MG63 (cell line): ENCODE results near the gene KCTD6. TPM values are rescaled to one million over a fixed set of nuclear protein-coding genes. Genes with fewer than 3 reads are reported as not detected.

Experiments
- DNase-seq: peaks from one replicate; pipeline ENCODE4 v3.0.0-alpha.2; 2020
- H3K27me3 ChIP-seq: fragments of 250-450 bp; sonication (Bioruptor Pico); 2 replicates; pipeline ENCODE4 v1.5.1; 2020; ENCODE audit warnings: mild to moderate bottlenecking, moderate library complexity
- H3K36me3 ChIP-seq: fragments of 250-450 bp; sonication (Bioruptor Pico); 2 replicates; pipeline ENCODE4 v1.5.1; 2020; ENCODE audit warnings: mild to moderate bottlenecking, moderate library complexity
- H3K4me3 ChIP-seq: fragments of 250-450 bp; sonication (Bioruptor Pico); 2 replicates; pipeline ENCODE4 v1.5.1; 2020; ENCODE audit warnings: mild to moderate bottlenecking, moderate library complexity
- H3K9me3 ChIP-seq: fragments of 250-450 bp; sonication (Bioruptor Pico); 2 replicates; pipeline ENCODE4 v1.5.1; 2020; ENCODE audit warnings: mild to moderate bottlenecking, moderate library complexity
- total RNA-seq: library from RNA; depleted of rRNA; stranded (reverse); fragments of >200 nt; shearing (Covaris generic); gene quantifications from 2 replicates; pipeline ENCODE4 v1.2.3, GENCODE V29; 2014; ENCODE audit warnings: low replicate concordance; rRNA removed

The KCTD6 gene
- total RNA-seq, 1 experiment from 2014 or later = 5.1 TPM

GRCh38 chr3:58531956-58532355 lies 40.1 kb downstream of the KCTD6 start:
- Histone ChIP-seq H3K36me3 (peaks cover 5% of the 10 kb centered on the region; the same call in 1 of the 2 replicates), H3K9me3 (no peaks in the 10 kb centered on the region), H3K4me3 (no peak overlapping the region), H3K27me3 (no peaks in the 10 kb centered on the region)
- no peak for DNase-seq

DNA sequence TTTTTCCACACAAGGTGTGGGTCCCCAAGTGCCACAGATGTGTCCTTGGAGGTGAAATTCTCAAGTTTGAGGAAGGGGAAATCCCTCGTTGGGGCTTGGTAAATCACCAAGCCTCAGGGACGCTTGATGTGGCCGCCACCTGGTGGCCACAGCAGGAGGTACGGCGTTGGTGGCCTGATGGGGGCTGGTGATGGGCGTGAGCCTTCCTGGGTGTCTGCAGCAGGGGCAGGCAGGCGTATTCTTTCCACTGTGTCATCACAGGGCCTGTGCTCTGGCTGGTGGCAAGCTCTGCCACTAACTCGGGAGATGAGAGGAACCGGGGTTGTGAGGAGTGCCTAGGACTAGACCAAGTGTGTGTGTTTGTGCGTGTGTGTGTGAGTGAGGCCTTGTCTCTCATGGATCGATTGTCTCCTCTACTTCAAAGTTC lies 40.9 kb downstream of the KCTD6 start:
- Histone ChIP-seq H3K4me3 (no peak overlapping the region), H3K9me3 (no peaks in the 10 kb centered on the region), H3K36me3 (peaks cover 5% of the 10 kb centered on the region; the same call in 1 of the 2 replicates), H3K27me3 (no peaks in the 10 kb centered on the region)
- peak; percentile 33 for DNase-seq

DNA sequence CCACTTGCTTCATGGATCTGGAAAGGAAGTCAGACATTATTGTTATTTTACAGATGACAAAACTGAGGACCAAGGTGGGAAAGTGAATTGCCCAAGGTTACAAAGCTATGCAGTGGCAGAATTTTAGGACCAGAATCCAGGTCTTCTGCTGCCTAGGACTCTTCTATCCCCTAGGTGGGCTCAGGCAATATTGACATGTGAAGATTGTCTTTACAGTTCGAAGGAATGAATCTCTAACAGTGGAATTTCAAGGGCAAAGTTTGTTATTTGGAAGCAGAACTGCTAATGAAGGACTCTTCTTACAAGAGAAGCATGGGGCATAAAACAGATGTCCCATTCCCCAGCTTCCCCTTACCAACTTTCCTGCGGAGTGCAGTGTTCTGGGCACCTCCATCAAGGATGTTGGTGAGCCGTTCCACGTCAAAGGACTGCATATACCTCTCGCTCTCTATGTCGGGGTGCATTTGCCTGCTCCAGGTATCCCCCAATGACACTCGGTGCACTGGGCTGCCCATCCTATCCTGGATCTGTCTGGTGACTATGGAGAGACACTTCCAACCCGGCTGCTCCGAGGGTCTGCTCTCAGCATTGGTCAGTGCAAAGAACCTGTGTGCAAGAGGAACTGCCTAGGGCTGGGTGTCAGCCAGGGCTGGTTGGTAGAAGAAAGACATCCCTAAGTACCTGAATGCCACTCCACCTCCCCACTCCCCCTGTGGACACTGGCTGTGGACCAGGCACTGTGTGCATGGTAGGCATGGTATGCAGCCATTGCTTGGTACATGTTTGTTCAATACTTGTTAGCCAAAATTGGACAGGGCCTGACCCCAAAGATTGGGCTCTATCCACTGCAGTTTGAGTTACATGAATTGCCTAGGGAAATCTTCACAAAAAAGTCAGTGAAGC lies 42.9 kb downstream of the KCTD6 start:
- H3K4me3 ChIP-seq = no peak overlapping the region
- peaks cover 5% of the 10 kb centered on the region; the same call in 1 of the 2 replicates for H3K36me3 ChIP-seq
- H3K9me3 ChIP-seq = no peaks in the 10 kb centered on the region
- no peak for DNase-seq
- H3K27me3 ChIP-seq = no peaks in the 10 kb centered on the region

DNA sequence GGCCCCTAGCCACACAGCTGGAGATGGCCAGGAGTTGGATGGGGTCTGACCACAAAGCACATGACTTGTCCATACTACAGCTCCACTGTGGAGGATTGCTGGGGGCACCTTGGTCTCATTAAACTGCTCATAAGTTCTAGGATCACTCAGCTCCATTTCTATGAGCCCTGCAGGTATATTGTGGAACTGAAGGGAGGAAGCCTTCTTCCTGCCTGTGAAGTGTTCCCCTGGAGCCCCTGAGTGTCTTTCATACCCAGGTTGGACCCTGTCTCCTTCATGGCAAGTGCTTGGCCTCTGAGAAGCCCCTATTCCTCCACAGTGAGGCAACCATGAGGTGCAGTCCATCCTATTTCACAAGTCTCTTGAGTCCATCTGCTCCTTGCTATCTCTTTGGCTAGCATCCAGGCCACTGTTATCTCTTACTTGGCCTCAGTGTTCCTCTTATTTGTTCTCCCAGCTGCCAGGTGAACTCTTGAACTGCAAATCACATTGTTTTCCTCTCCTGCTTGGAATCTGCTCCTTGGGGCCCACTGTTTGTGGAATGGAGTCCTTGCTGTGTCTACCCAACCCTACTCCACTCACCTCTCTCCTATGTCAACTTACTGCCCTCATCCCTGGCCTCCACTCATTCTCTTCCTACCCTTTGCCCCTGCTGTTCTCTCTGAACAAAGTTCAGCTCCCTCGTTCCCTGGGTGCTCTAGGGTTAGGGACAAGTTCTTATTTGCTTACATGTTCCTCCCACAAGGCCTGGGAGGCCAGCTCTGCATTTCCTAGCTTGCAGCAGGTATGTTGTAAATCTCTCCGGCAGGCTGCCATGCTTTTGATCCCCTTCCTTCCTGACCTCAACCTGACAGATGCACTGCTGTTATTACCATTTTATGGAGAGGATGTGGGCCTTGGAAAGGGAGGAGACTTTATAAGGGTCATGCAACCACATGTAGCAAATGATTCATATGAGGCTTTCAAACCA lies 43.9 kb downstream of the KCTD6 start:
- Histone ChIP-seq H3K4me3 (peak overlapping the region; percentile 60), H3K27me3 (no peaks in the 10 kb centered on the region), H3K36me3 (peaks cover 5% of the 10 kb centered on the region; the same call in 1 of the 2 replicates), H3K9me3 (no peaks in the 10 kb centered on the region)
- DNase-seq = no peak

- Histone ChIP-seq H3K9me3 (no peaks in the 10 kb centered on the region), H3K4me3 (peak within 1 kb of the TSS; percentile 60), H3K27me3 (no peaks in the 10 kb centered on the region), H3K36me3 (peaks cover 5% of the 10 kb centered on the region; the same call in 1 of the 2 replicates)
- peak; percentile 78 for DNase-seq
These were observed 44.9 kb downstream of the KCTD6 start, which contains the start of gene ACOX2 for GRCh38 chr3:58536501-58537411. Gene ACOX2, minus strand, starts transcription at chr3:58537190. Its CDS starts 2,084 bp downstream, at chr3:58535106.

- Histone ChIP-seq H3K36me3 (no peaks in the 10 kb centered on the region; the same call in 1 of the 2 replicates), H3K4me3 (peak overlapping the region; percentile 60), H3K27me3 (no peaks in the 10 kb centered on the region), H3K9me3 (no peaks in the 10 kb centered on the region)
- DNase-seq = no peak
These were observed 45.8 kb downstream of the KCTD6 start for GRCh38 chr3:58537412-58538301.

- Histone ChIP-seq H3K36me3 (no peaks in the 10 kb centered on the region), H3K4me3 (no peak overlapping the region), H3K27me3 (no peaks in the 10 kb centered on the region), H3K9me3 (no peaks in the 10 kb centered on the region)
- DNase-seq = no peak
These were observed 47.7 kb downstream of the KCTD6 start for GRCh38 chr3:58539626-58540025.

- no peak for DNase-seq
- H3K27me3 ChIP-seq = no peaks in the 10 kb centered on the region
- no peaks in the 10 kb centered on the region for H3K36me3 ChIP-seq
- H3K9me3 ChIP-seq = no peaks in the 10 kb centered on the region
- H3K4me3 ChIP-seq = no peak overlapping the region
These were observed 48.4 kb downstream of the KCTD6 start for GRCh38 chr3:58540176-58540858.

DNA sequence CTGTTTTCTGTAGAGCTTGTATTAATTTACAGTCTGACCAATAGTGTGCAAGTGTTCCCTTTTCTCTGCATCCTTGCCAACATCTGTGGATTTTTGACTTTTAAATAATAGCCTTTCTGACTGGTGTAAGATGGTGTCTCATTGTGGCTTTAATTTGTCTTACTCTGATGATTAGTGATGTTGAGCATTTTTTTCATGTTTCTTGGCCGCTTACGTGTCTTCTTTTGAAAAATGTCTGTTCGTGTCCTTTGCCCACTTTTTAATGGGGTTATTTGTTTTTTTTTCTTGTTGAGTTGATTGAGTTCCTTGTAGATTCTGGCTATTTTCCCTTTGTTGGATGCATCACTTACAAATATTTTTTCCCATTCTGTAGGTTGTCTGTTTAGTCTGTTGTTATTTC lies 52.6 kb downstream of the KCTD6 start:
- Histone ChIP-seq H3K36me3 (no peaks in the 10 kb centered on the region), H3K4me3 (no peak overlapping the region), H3K9me3 (no peaks in the 10 kb centered on the region), H3K27me3 (no peaks in the 10 kb centered on the region)
- DNase-seq = no peak

- Histone ChIP-seq H3K36me3 (no peaks in the 10 kb centered on the region), H3K9me3 (no peaks in the 10 kb centered on the region), H3K4me3 (no peak overlapping the region), H3K27me3 (no peaks in the 10 kb centered on the region)
- DNase-seq = no peak
These were observed 59.8 kb downstream of the KCTD6 start for GRCh38 chr3:58551636-58552180.

Other genes starting within 250 kb of the KCTD6 start
- 6.2 and 16.3 TPM in 2 replicates for gene RPP14, start 185.9 kb upstream of the KCTD6 start, total RNA-seq
- 3.6 and 25.3 TPM in 2 replicates for gene HTD2, start 185.6 kb upstream of the KCTD6 start, total RNA-seq
- 25.7 and 34.8 TPM in 2 replicates for gene PXK, start 159.2 kb upstream of the KCTD6 start, total RNA-seq
- gene PDHB, start 58.3 kb upstream of the KCTD6 start, total RNA-seq = 106 and 142 TPM in 2 replicates
- 18.7 and 23.4 TPM in 2 replicates for gene ACOX2, start 45.1 kb downstream of the KCTD6 start, total RNA-seq
- gene FAM107A, start 85.3 kb downstream of the KCTD6 start, total RNA-seq = 40.7 and 47.1 TPM in 2 replicates
- not detected in 2 replicates for gene FAM3D, start 174.7 kb downstream of the KCTD6 start, total RNA-seq